KMS-11 (cell line): ENCODE measurements around the gene METTL26.

Source experiments
- H2AFZ ChIP-seq: fragments of 200-600 bp; sonication (generic); 2 replicates; pipeline ENCODE4 v1.6.1; 2016; ENCODE audit warnings: antibody characterized with exemption, mixed run types, low read depth
- H3K27ac ChIP-seq: fragments of 200-600 bp; sonication (generic); 2 replicates; pipeline ENCODE4 v1.6.1; 2016; ENCODE audit warnings: mild to moderate bottlenecking, mixed run types
- H3K27me3 ChIP-seq: fragments of 200-600 bp; sonication (generic); 2 replicates; pipeline ENCODE4 v1.6.1; 2017; ENCODE audit warnings: mild to moderate bottlenecking, low read depth, mixed run types, moderate library complexity; ENCODE audit not compliant: insufficient read depth
- H3K36me3 ChIP-seq: fragments of 200-600 bp; sonication (generic); 2 replicates; pipeline ENCODE4 v1.6.1; 2017; ENCODE audit warnings: mild to moderate bottlenecking, mixed run types; ENCODE audit not compliant: insufficient read depth
- H3K4me1 ChIP-seq: fragments of 200-600 bp; sonication (generic); 2 replicates; pipeline ENCODE4 v1.6.1; 2016; ENCODE audit warnings: mild to moderate bottlenecking, low read depth, mixed run types; ENCODE audit not compliant: poor library complexity, severe bottlenecking
- H3K4me2 ChIP-seq: fragments of 200-600 bp; sonication (generic); 2 replicates; pipeline ENCODE4 v1.7.0; 2016; ENCODE audit warnings: mild to moderate bottlenecking, mixed run types
- H3K4me3 ChIP-seq: fragments of 200-600 bp; sonication (generic); IDR thresholded peaks from 2 replicates; pipeline ENCODE4 v1.6.1; 2017; ENCODE audit warnings: low read depth, low read length, mixed read lengths; ENCODE audit not compliant: insufficient read depth
- H3K79me2 ChIP-seq: fragments of 200-600 bp; sonication (generic); 2 replicates; pipeline ENCODE4 v1.6.1; 2016; ENCODE audit warnings: low read depth, mixed run types; ENCODE audit not compliant: insufficient read depth
- H3K9ac ChIP-seq: fragments of 200-600 bp; sonication (generic); 2 replicates; pipeline ENCODE4 v1.6.1; 2016; ENCODE audit warnings: mild to moderate bottlenecking, mixed run types
- H4K20me1 ChIP-seq: fragments of 200-600 bp; sonication (generic); 2 replicates; pipeline ENCODE4 v1.6.1; 2016; ENCODE audit warnings: mild to moderate bottlenecking, mixed run types; ENCODE audit not compliant: insufficient read depth
- TF ChIP-seq, protein P1 (sequence below): fragments of 200-600 bp; sonication (generic); conservative IDR thresholded peaks from 2 replicates; pipeline ENCODE4 v1.6.1; 2017; ENCODE audit warnings: low read depth, mild to moderate bottlenecking, antibody characterized with exemption, low read length, moderate library complexity, mixed read lengths

METTL26 gene

DNA sequence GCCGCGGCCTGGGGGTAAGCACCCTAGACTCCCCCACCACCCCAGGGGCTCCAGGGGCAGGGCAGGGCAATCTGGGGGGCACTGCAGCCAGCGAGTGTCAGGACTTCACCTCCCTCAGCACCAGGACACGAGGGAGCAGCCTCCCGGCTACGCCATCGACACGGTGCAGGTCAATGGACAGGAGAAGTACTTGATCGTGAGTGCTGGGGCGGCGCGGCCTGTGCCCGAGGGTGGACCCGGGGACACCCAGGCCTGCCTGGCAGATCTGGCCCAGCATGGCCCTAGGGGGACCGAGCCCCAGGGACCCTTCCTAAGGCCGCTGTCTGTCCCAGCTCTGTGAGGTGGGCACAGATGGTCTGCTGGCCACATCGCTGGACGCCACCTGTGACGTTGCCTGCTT is 36.3 kb upstream of the METTL26 start:
- Histone ChIP-seq H2AFZ (no peak overlapping the region), H3K79me2 (peaks cover 19% of the 10 kb centered on the region), H3K36me3 (peaks cover 3% of the 10 kb centered on the region; the same call in 1 of the 2 replicates), H3K27me3 (no peaks in the 10 kb centered on the region), H3K4me2 (no peak overlapping the region), H3K27ac (no peak overlapping the region), H3K9ac (no peak overlapping the region), H3K4me1 (peaks cover 12% of the 10 kb centered on the region), H3K4me3 (no peak overlapping the region), H4K20me1 (no peaks in the 10 kb centered on the region)
- TF ChIP-seq, protein P1, sequence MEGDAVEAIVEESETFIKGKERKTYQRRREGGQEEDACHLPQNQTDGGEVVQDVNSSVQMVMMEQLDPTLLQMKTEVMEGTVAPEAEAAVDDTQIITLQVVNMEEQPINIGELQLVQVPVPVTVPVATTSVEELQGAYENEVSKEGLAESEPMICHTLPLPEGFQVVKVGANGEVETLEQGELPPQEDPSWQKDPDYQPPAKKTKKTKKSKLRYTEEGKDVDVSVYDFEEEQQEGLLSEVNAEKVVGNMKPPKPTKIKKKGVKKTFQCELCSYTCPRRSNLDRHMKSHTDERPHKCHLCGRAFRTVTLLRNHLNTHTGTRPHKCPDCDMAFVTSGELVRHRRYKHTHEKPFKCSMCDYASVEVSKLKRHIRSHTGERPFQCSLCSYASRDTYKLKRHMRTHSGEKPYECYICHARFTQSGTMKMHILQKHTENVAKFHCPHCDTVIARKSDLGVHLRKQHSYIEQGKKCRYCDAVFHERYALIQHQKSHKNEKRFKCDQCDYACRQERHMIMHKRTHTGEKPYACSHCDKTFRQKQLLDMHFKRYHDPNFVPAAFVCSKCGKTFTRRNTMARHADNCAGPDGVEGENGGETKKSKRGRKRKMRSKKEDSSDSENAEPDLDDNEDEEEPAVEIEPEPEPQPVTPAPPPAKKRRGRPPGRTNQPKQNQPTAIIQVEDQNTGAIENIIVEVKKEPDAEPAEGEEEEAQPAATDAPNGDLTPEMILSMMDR: no peak

DNA sequence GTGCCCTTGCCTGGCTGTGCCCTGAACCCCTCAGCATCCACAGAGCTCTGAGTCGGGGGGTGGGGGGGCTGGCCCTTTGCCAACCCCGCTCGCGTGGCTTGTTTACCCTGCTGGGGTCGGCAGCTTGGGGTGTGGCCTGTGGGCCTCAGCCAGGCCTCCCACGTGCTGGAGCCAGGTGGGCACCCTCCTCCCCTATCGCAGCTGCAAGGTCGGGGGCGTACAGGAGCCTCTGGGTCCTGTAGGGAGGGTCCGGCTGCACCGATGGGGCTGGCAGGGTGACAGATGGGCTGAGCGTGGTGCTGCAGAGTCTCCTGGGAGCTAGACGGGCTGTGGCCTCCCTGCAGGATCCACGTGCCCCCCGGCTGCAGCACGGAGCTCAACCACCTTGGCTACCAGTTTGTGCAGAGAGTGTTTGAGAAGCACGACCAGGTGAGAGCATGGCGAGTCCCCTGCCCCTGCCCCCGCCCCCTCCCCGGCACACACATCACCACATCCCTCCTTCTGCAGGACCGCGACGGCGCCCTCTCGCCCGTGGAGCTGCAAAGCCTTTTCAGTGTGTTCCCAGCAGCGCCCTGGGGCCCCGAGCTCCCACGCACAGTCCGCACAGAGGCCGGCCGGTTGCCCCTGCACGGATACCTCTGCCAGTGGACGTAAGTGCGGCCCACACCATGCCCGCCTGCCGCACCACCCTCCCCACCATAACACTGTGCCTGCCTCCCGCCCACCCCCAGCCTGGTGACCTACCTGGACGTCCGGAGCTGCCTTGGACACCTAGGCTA is 35.4 kb upstream of the METTL26 start:
- H3K27ac ChIP-seq: no peak overlapping the region
- H3K27me3 ChIP-seq: no peaks in the 10 kb centered on the region
- H3K4me3 ChIP-seq: no peak overlapping the region
- H3K9ac ChIP-seq: no peak overlapping the region
- no peak overlapping the region for H2AFZ ChIP-seq
- peaks cover 3% of the 10 kb centered on the region; the same call in 1 of the 2 replicates for H3K36me3 ChIP-seq
- TF ChIP-seq, protein P1: no peak
- H3K4me2 ChIP-seq: no peak overlapping the region
- no peaks in the 10 kb centered on the region for H4K20me1 ChIP-seq
- peaks cover 13% of the 10 kb centered on the region for H3K4me1 ChIP-seq
- H3K79me2 ChIP-seq: peaks cover 19% of the 10 kb centered on the region

DNA sequence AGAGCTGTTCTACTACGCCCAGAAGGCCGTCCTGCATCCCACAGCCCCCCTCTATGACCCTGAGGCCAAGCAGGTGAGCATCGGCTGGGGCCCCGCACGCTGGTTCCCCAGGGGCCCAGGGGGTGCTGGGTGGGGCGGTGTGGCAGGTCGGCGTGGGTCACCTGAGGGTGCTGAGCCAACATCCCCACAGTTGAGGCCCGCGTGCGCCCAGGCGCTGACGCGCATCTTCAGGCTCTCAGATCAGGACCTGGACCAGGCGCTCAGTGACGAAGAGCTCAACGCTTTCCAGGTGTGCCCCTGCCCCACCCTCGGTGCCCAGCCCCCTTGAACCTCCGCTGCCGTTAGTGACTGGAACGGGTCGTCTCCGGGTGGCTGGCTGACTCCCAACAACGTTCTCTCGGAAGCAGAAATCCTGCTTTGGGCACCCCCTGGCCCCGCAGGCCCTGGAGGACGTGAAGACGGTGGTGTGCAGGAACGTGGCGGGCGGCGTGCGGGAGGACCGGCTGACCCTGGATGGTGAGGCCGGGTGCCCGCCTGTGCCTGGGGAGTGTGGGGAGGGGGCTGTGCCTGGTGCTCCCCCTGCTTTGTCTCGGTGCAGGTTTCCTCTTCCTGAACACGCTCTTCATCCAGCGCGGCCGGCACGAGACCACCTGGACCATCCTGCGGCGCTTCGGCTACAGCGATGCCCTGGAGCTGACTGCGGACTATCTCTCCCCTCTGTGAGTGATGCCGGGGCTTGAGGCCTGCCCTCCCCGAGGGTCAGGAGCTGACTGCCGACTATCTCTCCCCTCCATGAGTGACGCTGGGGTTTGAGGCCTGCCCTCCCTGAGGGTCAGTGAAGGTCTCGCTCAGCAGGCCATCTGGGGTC is 34.6 kb upstream of the METTL26 start:
- H3K36me3 ChIP-seq: peaks cover 3% of the 10 kb centered on the region; the same call in 1 of the 2 replicates
- no peak overlapping the region for H3K4me2 ChIP-seq
- no peak overlapping the region for H3K4me3 ChIP-seq
- peaks cover 19% of the 10 kb centered on the region for H3K79me2 ChIP-seq
- no peak overlapping the region for H3K9ac ChIP-seq
- peaks cover 13% of the 10 kb centered on the region for H3K4me1 ChIP-seq
- no peak overlapping the region for H3K27ac ChIP-seq
- no peaks in the 10 kb centered on the region for H4K20me1 ChIP-seq
- no peaks in the 10 kb centered on the region for H3K27me3 ChIP-seq
- H2AFZ ChIP-seq: no peak overlapping the region
- TF ChIP-seq, protein P1: no peak

DNA sequence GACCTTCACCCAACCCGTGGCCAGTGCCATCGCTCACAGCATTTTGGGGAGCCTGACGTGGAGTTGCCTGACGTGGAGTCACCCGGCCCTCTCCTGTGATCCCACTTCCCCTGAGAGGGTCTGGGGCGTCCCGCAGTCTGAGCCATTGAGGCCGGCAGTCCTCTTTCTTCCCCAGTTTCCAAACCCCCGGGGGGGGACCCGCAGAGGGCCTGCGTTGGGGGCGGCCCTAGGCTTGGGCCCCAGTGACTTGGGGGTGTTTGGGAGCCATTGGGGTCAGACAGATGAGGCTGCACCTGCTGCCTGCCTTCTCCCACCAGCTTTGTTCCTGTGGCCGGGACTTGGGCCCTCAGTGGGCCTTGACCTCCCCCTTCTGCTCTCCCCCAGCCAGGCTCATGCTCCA is 33.6 kb upstream of the METTL26 start:
- no peak overlapping the region for H3K27ac ChIP-seq
- H3K4me3 ChIP-seq: no peak overlapping the region
- no peak overlapping the region for H2AFZ ChIP-seq
- H3K79me2 ChIP-seq: peaks cover 19% of the 10 kb centered on the region
- peaks cover 13% of the 10 kb centered on the region for H3K4me1 ChIP-seq
- no peak overlapping the region; the same call in 1 of the 2 replicates for H3K4me2 ChIP-seq
- H3K36me3 ChIP-seq: peaks cover 3% of the 10 kb centered on the region; the same call in 1 of the 2 replicates
- H3K9ac ChIP-seq: no peak overlapping the region
- no peaks in the 10 kb centered on the region for H4K20me1 ChIP-seq
- TF ChIP-seq, protein P1: no peak
- H3K27me3 ChIP-seq: no peaks in the 10 kb centered on the region
